HG02588 (cell line): ENCODE results near the gene GAGE12C.
"Not testable (repeated sequence)": the region's sequence is repeated elsewhere in the genome, so short reads cannot be mapped to it uniquely, and the experiment has no call there.

Experiments
- ATAC-seq: cut with Tn5 transposase; IDR thresholded peaks from one replicate; pipeline ENCODE4 v1.9.1; 2021; ENCODE audit warnings: mild to moderate bottlenecking, moderate library complexity; ENCODE audit not compliant: unreplicated experiment

The GAGE12C gene

GRCh38 chrX:49531877-49532276 is at the start of gene GAGE12C:
TSS of gene GAGE12C (plus strand) at chrX:49532177. CDS start at chrX:49533332, 1,155 bp downstream.
- not testable (repeated sequence) for ATAC-seq

GRCh38 chrX:49541433-49541832 is 9.5 kb downstream of the GAGE12C start, which contains the start of gene GAGE12D:
TSS of gene GAGE12D (plus strand) at chrX:49541733. CDS start at chrX:49542888, 1,155 bp downstream.
- ATAC-seq: not testable (repeated sequence)

- ATAC-seq: not testable (repeated sequence)
These were observed 19.0 kb downstream of the GAGE12C start, which contains the start of gene GAGE12E for GRCh38 chrX:49550989-49551388. TSS of gene GAGE12E (plus strand) at chrX:49551289. CDS start at chrX:49552444, 1,155 bp downstream.

GRCh38 chrX:49560542-49560941 is 28.6 kb downstream of the GAGE12C start, which contains the start of gene GAGE12F:
TSS of gene GAGE12F (plus strand) at chrX:49560842. CDS start at chrX:49561997, 1,155 bp downstream.
- not testable (repeated sequence) for ATAC-seq

- ATAC-seq: not testable (repeated sequence)
These were observed 36.8 kb downstream of the GAGE12C start for GRCh38 chrX:49568728-49569127.

GRCh38 chrX:49569152-49569551 is 37.2 kb downstream of the GAGE12C start:
- not testable (repeated sequence) for ATAC-seq

GRCh38 chrX:49570100-49570499 is 38.1 kb downstream of the GAGE12C start, which contains the start of gene GAGE12G:
TSS of gene GAGE12G (plus strand) at chrX:49570400. CDS start at chrX:49571555, 1,155 bp downstream.
- not testable (repeated sequence) for ATAC-seq

- not testable (repeated sequence) for ATAC-seq
These were observed 47.7 kb downstream of the GAGE12C start, which contains the start of gene GAGE12H for GRCh38 chrX:49579649-49580048. TSS of gene GAGE12H (plus strand) at chrX:49579949. CDS start at chrX:49581104, 1,155 bp downstream.
